Measurements from ENCODE around the gene FOXD2.
A peak's percentile ranks its signal among the peaks of the same experiment; 100 is the strongest.

The FOXD2 gene

DNA sequence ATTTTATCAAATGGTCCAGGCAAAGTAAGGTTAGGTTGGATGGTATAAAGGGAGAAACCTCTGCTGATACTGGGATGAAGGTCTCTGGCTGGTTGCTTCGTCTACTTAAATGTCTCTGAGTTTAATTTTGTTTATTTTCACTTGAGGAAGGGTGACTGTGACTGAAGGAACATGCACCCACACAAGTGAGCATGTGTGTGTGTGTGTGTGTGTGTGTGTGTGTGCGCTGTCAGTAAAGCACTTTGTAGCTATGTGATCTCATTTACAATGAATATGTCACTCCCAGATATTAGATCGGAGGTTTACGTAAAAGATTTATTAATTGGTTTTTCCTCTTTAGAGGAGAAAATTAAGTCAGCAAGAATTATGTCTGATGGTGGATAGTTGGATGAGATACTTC, 4.4 kb downstream of the FOXD2 start (continued):
- TF ChIP-seq, protein P1, sequence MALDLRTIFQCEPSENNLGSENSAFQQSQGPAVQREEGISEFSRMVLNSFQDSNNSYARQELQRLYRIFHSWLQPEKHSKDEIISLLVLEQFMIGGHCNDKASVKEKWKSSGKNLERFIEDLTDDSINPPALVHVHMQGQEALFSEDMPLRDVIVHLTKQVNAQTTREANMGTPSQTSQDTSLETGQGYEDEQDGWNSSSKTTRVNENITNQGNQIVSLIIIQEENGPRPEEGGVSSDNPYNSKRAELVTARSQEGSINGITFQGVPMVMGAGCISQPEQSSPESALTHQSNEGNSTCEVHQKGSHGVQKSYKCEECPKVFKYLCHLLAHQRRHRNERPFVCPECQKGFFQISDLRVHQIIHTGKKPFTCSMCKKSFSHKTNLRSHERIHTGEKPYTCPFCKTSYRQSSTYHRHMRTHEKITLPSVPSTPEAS (tag by site-specific recombination; IDR thresholded peaks at IDR 0.05), result peak; percentile 79

DNA sequence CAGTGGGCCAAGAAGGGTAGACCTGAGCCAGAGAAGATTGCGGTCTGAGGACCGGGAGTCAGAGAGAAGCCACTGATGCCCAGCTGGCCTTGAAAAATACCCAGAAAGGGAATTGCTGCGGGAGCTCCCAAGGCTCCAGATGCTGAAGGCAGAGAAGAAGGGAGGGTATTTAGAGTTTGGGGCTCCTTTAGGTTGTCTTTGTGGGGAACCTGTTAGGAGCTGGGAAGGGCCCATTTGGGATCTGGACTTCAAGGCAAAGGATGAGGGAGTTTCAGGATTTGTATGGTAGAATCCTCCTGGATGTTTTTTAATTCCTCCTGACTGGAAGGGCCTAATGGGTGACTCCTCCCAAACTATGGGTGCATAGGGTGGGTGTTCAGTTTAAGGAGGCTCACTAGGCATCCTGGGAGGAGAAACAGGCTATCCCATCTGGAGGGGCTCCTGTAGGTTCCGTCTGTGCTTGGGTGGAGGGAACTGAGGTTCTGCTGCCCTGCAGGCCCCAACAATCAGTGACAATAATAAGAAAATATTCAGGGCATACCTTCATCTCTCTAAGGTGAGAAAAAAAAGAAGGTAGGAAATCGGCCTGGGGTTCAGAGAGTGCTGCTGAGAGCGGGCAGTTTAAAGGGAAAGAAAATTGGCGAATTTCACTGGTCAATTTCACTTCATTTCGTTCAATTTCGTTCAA, 5.1 kb downstream of the FOXD2 start:
- Histone ChIP-seq H3K36me3 (ENCODE audit: control insufficient read depth in 2 of 2, insufficient read depth in 1 of 2, low read length in 2 of 2) (no peaks in the 10 kb centered on the region), H3K9me3 (ENCODE audit: control insufficient read depth, insufficient read depth, low read depth, low read length) (no peaks in the 10 kb centered on the region), H3K4me1 (ENCODE audit: control insufficient read depth, insufficient read depth, low read length) (no peaks in the 10 kb centered on the region), H3K27ac (ENCODE audit: extremely low read depth, low read depth, low read length) (no peak overlapping the region), H3K4me3 (ENCODE audit: low read depth, low read length) (no peak overlapping the region)
- POLR2A ChIA-PET, result no interaction called here
- CTCF ChIA-PET, result interaction anchor here (0.5 to 1.2 kb wide), 4 partner anchors 10 to 793 kb away, joined by 3 to 5 read pairs (median 3); no protein-coding TSS in a partner anchor
- no peak for TF ChIP-seq ZNF623 (tag by site-specific recombination; IDR thresholded peaks at IDR 0.05)
- TF ChIP-seq ZNF621 (tag by site-specific recombination; IDR thresholded peaks at IDR 0.05), result no peak
- TF ChIP-seq KLF8 (tag by site-specific recombination; IDR thresholded peaks at IDR 0.05), result no peak
- TF ChIP-seq ZNF324 (tag by site-specific recombination; IDR thresholded peaks at IDR 0.05), result no peak
- TF ChIP-seq, protein P2, sequence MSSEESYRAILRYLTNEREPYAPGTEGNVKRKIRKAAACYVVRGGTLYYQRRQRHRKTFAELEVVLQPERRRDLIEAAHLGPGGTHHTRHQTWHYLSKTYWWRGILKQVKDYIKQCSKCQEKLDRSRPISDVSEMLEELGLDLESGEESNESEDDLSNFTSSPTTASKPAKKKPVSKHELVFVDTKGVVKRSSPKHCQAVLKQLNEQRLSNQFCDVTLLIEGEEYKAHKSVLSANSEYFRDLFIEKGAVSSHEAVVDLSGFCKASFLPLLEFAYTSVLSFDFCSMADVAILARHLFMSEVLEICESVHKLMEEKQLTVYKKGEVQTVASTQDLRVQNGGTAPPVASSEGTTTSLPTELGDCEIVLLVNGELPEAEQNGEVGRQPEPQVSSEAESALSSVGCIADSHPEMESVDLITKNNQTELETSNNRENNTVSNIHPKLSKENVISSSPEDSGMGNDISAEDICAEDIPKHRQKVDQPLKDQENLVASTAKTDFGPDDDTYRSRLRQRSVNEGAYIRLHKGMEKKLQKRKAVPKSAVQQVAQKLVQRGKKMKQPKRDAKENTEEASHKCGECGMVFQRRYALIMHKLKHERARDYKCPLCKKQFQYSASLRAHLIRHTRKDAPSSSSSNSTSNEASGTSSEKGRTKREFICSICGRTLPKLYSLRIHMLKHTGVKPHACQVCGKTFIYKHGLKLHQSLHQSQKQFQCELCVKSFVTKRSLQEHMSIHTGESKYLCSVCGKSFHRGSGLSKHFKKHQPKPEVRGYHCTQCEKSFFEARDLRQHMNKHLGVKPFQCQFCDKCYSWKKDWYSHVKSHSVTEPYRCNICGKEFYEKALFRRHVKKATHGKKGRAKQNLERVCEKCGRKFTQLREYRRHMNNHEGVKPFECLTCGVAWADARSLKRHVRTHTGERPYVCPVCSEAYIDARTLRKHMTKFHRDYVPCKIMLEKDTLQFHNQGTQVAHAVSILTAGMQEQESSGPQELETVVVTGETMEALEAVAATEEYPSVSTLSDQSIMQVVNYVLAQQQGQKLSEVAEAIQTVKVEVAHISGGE (tag by site-specific recombination; conservative IDR thresholded peaks at IDR 0.05; ENCODE audit: low read depth), result no peak
- TF ChIP-seq ZNF791 (tag by site-specific recombination; IDR thresholded peaks at IDR 0.05), result no peak
- TF ChIP-seq ZNF239 (tag by site-specific recombination; IDR thresholded peaks at IDR 0.05), result no peak
- TF ChIP-seq ZNF19 (tag by site-specific recombination; IDR thresholded peaks at IDR 0.05; ENCODE audit: low read depth), result no peak
- no peak for TF ChIP-seq MZF1 (tag by site-specific recombination; IDR thresholded peaks at IDR 0.05; ENCODE audit: borderline replicate concordance)
- TF ChIP-seq MEIS1 (CRISPR knock-in tag; IDR thresholded peaks at IDR 0.05; ENCODE audit: borderline replicate concordance), result no peak
- TF ChIP-seq ZNF670 (tag by site-specific recombination; IDR thresholded peaks at IDR 0.05; ENCODE audit: low read depth), result no peak
- no peak for TF ChIP-seq GLIS2 (tag by site-specific recombination; IDR thresholded peaks at IDR 0.05)
- TF ChIP-seq ZNF23 (tag by site-specific recombination; IDR thresholded peaks at IDR 0.05; ENCODE audit: borderline replicate concordance), result no peak
- no peak for TF ChIP-seq ZNF302 (tag by site-specific recombination; IDR thresholded peaks at IDR 0.05; ENCODE audit: low read depth)
- TF ChIP-seq, protein P3, sequence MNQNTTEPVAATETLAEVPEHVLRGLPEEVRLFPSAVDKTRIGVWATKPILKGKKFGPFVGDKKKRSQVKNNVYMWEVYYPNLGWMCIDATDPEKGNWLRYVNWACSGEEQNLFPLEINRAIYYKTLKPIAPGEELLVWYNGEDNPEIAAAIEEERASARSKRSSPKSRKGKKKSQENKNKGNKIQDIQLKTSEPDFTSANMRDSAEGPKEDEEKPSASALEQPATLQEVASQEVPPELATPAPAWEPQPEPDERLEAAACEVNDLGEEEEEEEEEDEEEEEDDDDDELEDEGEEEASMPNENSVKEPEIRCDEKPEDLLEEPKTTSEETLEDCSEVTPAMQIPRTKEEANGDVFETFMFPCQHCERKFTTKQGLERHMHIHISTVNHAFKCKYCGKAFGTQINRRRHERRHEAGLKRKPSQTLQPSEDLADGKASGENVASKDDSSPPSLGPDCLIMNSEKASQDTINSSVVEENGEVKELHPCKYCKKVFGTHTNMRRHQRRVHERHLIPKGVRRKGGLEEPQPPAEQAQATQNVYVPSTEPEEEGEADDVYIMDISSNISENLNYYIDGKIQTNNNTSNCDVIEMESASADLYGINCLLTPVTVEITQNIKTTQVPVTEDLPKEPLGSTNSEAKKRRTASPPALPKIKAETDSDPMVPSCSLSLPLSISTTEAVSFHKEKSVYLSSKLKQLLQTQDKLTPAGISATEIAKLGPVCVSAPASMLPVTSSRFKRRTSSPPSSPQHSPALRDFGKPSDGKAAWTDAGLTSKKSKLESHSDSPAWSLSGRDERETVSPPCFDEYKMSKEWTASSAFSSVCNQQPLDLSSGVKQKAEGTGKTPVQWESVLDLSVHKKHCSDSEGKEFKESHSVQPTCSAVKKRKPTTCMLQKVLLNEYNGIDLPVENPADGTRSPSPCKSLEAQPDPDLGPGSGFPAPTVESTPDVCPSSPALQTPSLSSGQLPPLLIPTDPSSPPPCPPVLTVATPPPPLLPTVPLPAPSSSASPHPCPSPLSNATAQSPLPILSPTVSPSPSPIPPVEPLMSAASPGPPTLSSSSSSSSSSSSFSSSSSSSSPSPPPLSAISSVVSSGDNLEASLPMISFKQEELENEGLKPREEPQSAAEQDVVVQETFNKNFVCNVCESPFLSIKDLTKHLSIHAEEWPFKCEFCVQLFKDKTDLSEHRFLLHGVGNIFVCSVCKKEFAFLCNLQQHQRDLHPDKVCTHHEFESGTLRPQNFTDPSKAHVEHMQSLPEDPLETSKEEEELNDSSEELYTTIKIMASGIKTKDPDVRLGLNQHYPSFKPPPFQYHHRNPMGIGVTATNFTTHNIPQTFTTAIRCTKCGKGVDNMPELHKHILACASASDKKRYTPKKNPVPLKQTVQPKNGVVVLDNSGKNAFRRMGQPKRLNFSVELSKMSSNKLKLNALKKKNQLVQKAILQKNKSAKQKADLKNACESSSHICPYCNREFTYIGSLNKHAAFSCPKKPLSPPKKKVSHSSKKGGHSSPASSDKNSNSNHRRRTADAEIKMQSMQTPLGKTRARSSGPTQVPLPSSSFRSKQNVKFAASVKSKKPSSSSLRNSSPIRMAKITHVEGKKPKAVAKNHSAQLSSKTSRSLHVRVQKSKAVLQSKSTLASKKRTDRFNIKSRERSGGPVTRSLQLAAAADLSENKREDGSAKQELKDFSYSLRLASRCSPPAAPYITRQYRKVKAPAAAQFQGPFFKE (tag by site-specific recombination; IDR thresholded peaks at IDR 0.05; ENCODE audit: borderline replicate concordance), result no peak
- TF ChIP-seq ZXDB (tag by site-specific recombination; IDR thresholded peaks at IDR 0.05), result no peak
- no peak for TF ChIP-seq EGR2 (tag by site-specific recombination; IDR thresholded peaks at IDR 0.05; ENCODE audit: low read depth)
- no peak for TF ChIP-seq ZFP37 (tag by site-specific recombination; IDR thresholded peaks at IDR 0.05)
- no peak for TF ChIP-seq ZNF707 (tag by site-specific recombination; IDR thresholded peaks at IDR 0.05)
